ENCODE measurements around the gene KISS1R. TPM values are rescaled to one million over a fixed set of nuclear protein-coding genes. Genes with fewer than 3 reads are reported as not detected.

KISS1R gene
- total and polyA plus RNA-seq, 2 experiments from 2014 or later: 1.3 to 2.1 TPM

- H3K9me2 ChIP-seq (replicated peaks; ENCODE audit: insufficient read depth): no peaks in the 10 kb centered on the region
- H4K20me1 ChIP-seq (ENCODE audit: insufficient read depth, poor library complexity, severe bottlenecking): peaks cover 7% of the 10 kb centered on the region
- H3K79me2 ChIP-seq: peaks cover 87% of the 10 kb centered on the region
- DNase-seq (ENCODE audit: low spot score): peak; percentile 84
- peak overlapping the region; percentile 21 for H3K4me3 ChIP-seq
- peak overlapping the region; percentile 100 for H3K27ac ChIP-seq
- H3K4me1 ChIP-seq (ENCODE audit: insufficient read depth): peaks cover 66% of the 10 kb centered on the region
- H3K27me3 ChIP-seq: no peaks in the 10 kb centered on the region
- no peak overlapping the region for H2AFZ ChIP-seq
- no peaks in the 10 kb centered on the region for H3K9me3 ChIP-seq (ENCODE audit: low read depth)
- TF ChIP-seq EZH2 (IDR thresholded peaks at IDR 0.05; ENCODE audit: borderline replicate concordance) (no peak), EZH2phosphoT487 (IDR thresholded peaks at IDR 0.05; ENCODE audit: low read depth, severe bottlenecking, unreplicated experiment) (no peak), CTCF (IDR thresholded peaks at IDR 0.05; ENCODE audit: poor library complexity) (no peak)
- 74% methylated on average over 36 of the region's 36 CpGs for WGBS (ENCODE audit: low lambda C conversion rate, missing lambda C conversion rate)
- H3K36me3 ChIP-seq (replicated peaks; ENCODE audit: insufficient read depth, low read depth): no peaks in the 10 kb centered on the region
- peak overlapping the region; percentile 81 for H3K4me2 ChIP-seq
Observed at GRCh38 chr19:958967-959855, 42.1 kb downstream of the KISS1R start.

- H4K20me1 ChIP-seq (ENCODE audit: insufficient read depth, poor library complexity, severe bottlenecking): peaks cover 7% of the 10 kb centered on the region
- WGBS (ENCODE audit: low lambda C conversion rate, missing lambda C conversion rate): 53% methylated on average over 12 of the region's 12 CpGs
- H3K79me2 ChIP-seq: peaks cover 80% of the 10 kb centered on the region
- peak overlapping the region; percentile 81 for H3K4me2 ChIP-seq
- no peak overlapping the region for H2AFZ ChIP-seq
- H3K9me2 ChIP-seq (replicated peaks; ENCODE audit: insufficient read depth): no peaks in the 10 kb centered on the region
- H3K27me3 ChIP-seq: no peaks in the 10 kb centered on the region
- peaks cover 58% of the 10 kb centered on the region for H3K4me1 ChIP-seq (ENCODE audit: insufficient read depth)
- peak; percentile 65 for DNase-seq (ENCODE audit: low spot score)
- H3K36me3 ChIP-seq (replicated peaks; ENCODE audit: insufficient read depth, low read depth): peaks cover 1% of the 10 kb centered on the region
- H3K27ac ChIP-seq: peak overlapping the region; percentile 100
- no peak overlapping the region for H3K4me3 ChIP-seq
- no peaks in the 10 kb centered on the region for H3K9me3 ChIP-seq (ENCODE audit: low read depth)
- peak; percentile 9 for TF ChIP-seq CTCF (IDR thresholded peaks at IDR 0.05; ENCODE audit: poor library complexity)
- no peak for TF ChIP-seq EZH2phosphoT487 (IDR thresholded peaks at IDR 0.05; ENCODE audit: low read depth, severe bottlenecking, unreplicated experiment)
- TF ChIP-seq EZH2 (IDR thresholded peaks at IDR 0.05; ENCODE audit: borderline replicate concordance): no peak
Observed at GRCh38 chr19:960020-960419, 42.9 kb downstream of the KISS1R start.

- H2AFZ ChIP-seq: no peak overlapping the region
- H3K27ac ChIP-seq: peak overlapping the region; percentile 100
- WGBS (ENCODE audit: low lambda C conversion rate, missing lambda C conversion rate): 72% methylated on average over 8 of the region's 8 CpGs
- peaks cover 7% of the 10 kb centered on the region for H4K20me1 ChIP-seq (ENCODE audit: insufficient read depth, poor library complexity, severe bottlenecking)
- H3K9me2 ChIP-seq (replicated peaks; ENCODE audit: insufficient read depth): no peaks in the 10 kb centered on the region
- H3K9me3 ChIP-seq (ENCODE audit: low read depth): no peaks in the 10 kb centered on the region
- no peaks in the 10 kb centered on the region for H3K27me3 ChIP-seq
- peak; percentile 6 for DNase-seq (ENCODE audit: low spot score)
- peaks cover 53% of the 10 kb centered on the region for H3K4me1 ChIP-seq (ENCODE audit: insufficient read depth)
- peaks cover 3% of the 10 kb centered on the region for H3K36me3 ChIP-seq (replicated peaks; ENCODE audit: insufficient read depth, low read depth)
- H3K4me2 ChIP-seq: peak overlapping the region; percentile 81
- H3K79me2 ChIP-seq: peaks cover 80% of the 10 kb centered on the region
- peak overlapping the region; percentile 55 for H3K4me3 ChIP-seq
- TF ChIP-seq CTCF (IDR thresholded peaks at IDR 0.05; ENCODE audit: poor library complexity) (no peak), EZH2 (IDR thresholded peaks at IDR 0.05; ENCODE audit: borderline replicate concordance) (no peak), EZH2phosphoT487 (IDR thresholded peaks at IDR 0.05; ENCODE audit: low read depth, severe bottlenecking, unreplicated experiment) (no peak)
Observed at GRCh38 chr19:960601-960938, 43.4 kb downstream of the KISS1R start.

All from hepatocyte (in vitro differentiated cells).